HG03103 (cell line): ENCODE data around the gene SEPTIN5.

Source experiments
- ATAC-seq: cut with Tn5 transposase; IDR thresholded peaks from one replicate; pipeline ENCODE4 v1.9.1; 2021; ENCODE audit warnings: low read depth; ENCODE audit not compliant: unreplicated experiment

Gene SEPTIN5

GRCh38 chr22:19745155-19746101 lies 31.1 kb downstream of the SEPTIN5 start:
- no peak for ATAC-seq

GRCh38 chr22:19746726-19747125 lies 32.4 kb downstream of the SEPTIN5 start:
- ATAC-seq = no peak

- ATAC-seq = no peak
These were observed 33.2 kb downstream of the SEPTIN5 start for GRCh38 chr22:19747551-19747950.

- no peak for ATAC-seq
These were observed 33.8 kb downstream of the SEPTIN5 start for GRCh38 chr22:19748139-19748538.

- no peak for ATAC-seq
These were observed 34.8 kb downstream of the SEPTIN5 start for GRCh38 chr22:19748991-19749664.

- ATAC-seq = no peak
These were observed 35.6 kb downstream of the SEPTIN5 start for GRCh38 chr22:19749876-19750275.

GRCh38 chr22:19750507-19751490 lies 36.5 kb downstream of the SEPTIN5 start:
- ATAC-seq = no peak

- no peak for ATAC-seq
These were observed 37.4 kb downstream of the SEPTIN5 start for GRCh38 chr22:19751497-19752245.

GRCh38 chr22:19753090-19753842 lies 39.0 kb downstream of the SEPTIN5 start:
- ATAC-seq = no peak

GRCh38 chr22:19753996-19754700 lies 39.8 kb downstream of the SEPTIN5 start:
- no peak for ATAC-seq

GRCh38 chr22:19754701-19755144 lies 40.4 kb downstream of the SEPTIN5 start:
- no peak for ATAC-seq

- no peak for ATAC-seq
These were observed 40.9 kb downstream of the SEPTIN5 start for GRCh38 chr22:19755145-19755710.

GRCh38 chr22:19755722-19756287 lies 41.5 kb downstream of the SEPTIN5 start:
- no peak for ATAC-seq

- ATAC-seq = no peak
These were observed 42.2 kb downstream of the SEPTIN5 start for GRCh38 chr22:19756288-19757128.

GRCh38 chr22:19757140-19757984 lies 43.1 kb downstream of the SEPTIN5 start:
- ATAC-seq = no peak
